Omental fat pad (tissue), 4 donors: ENCODE data around the gene CCN5. TPM values are rescaled to one million over a fixed set of nuclear protein-coding genes. Genes with fewer than 3 reads are reported as not detected.
A peak's percentile ranks its signal among the peaks of the same experiment; 100 is the strongest.

ENCODE experiments used
- ATAC-seq: fragments of 150-250 bp; one replicate; pipeline ENCODE4 v1.9.1; 2016; ENCODE audit warnings: mild to moderate bottlenecking, moderate library complexity; ENCODE audit not compliant: low FRiP score
- DNase-seq: peaks from one replicate; pipeline ENCODE4 v3.0.0-alpha.2; 2019; ENCODE audit warnings: low spot score
- total RNA-seq, 4 donors: library from RNA; depleted of rRNA; stranded (reverse); fragments of >200 nt; gene quantifications; one replicate each; pipeline ENCODE4 v1.1.0, GENCODE V29; 2016
- TF ChIP-seq, protein P1 (sequence below), 3 donors: fragments of 450-650 bp; IDR thresholded peaks; one replicate each; pipeline ENCODE4 v1.5.1; 2016 to 2017; ENCODE audit warnings: antibody characterized with exemption in 3 of 3, mild to moderate bottlenecking in 3 of 3, moderate library complexity in 2 of 3

The CCN5 gene
- total RNA-seq, 4 donors from 2014 or later: 25.9 to 81.7 (median 61.3) TPM

DNA sequence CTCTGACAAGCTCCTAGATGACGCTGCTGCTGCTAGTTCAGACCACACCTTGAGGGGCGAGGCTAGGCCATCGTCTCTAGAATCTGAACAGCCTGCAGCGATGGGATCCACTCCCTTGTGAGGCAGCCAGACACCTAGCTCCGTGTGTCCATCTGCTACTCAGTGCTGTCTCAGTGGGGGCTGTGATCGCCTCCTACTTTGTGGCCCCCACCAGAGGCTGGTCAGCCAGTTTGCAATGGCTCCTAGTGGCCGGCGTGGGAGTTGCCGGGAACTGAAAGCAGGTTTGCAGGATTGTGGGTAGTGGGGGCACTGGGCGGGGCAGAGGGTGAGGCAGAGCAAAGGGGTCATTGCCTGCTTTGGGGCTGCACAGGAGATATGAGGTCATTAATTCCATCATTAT lies 2.8 kb downstream of the CCN5 start:
- DNase-seq: no peak
- ATAC-seq: no peak
- TF ChIP-seq, protein P1, sequence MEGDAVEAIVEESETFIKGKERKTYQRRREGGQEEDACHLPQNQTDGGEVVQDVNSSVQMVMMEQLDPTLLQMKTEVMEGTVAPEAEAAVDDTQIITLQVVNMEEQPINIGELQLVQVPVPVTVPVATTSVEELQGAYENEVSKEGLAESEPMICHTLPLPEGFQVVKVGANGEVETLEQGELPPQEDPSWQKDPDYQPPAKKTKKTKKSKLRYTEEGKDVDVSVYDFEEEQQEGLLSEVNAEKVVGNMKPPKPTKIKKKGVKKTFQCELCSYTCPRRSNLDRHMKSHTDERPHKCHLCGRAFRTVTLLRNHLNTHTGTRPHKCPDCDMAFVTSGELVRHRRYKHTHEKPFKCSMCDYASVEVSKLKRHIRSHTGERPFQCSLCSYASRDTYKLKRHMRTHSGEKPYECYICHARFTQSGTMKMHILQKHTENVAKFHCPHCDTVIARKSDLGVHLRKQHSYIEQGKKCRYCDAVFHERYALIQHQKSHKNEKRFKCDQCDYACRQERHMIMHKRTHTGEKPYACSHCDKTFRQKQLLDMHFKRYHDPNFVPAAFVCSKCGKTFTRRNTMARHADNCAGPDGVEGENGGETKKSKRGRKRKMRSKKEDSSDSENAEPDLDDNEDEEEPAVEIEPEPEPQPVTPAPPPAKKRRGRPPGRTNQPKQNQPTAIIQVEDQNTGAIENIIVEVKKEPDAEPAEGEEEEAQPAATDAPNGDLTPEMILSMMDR (IDR thresholded peaks at IDR 0.05): no peak

DNA sequence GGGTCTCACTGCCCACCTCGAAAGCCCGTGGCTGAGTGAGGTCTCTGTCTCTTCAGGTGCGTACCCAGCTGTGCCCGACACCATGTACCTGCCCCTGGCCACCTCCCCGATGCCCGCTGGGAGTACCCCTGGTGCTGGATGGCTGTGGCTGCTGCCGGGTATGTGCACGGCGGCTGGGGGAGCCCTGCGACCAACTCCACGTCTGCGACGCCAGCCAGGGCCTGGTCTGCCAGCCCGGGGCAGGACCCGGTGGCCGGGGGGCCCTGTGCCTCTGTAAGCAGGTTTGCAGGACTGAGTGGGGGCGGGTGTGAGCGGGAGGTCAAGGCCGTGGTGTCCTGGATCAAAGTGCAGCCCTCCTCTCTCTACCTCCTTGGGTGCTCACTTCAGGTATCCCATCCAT lies 4.7 kb downstream of the CCN5 start:
- DNase-seq (no peak), ATAC-seq (no peak)
- TF ChIP-seq, protein P1 (IDR thresholded peaks at IDR 0.05): no peak

DNA sequence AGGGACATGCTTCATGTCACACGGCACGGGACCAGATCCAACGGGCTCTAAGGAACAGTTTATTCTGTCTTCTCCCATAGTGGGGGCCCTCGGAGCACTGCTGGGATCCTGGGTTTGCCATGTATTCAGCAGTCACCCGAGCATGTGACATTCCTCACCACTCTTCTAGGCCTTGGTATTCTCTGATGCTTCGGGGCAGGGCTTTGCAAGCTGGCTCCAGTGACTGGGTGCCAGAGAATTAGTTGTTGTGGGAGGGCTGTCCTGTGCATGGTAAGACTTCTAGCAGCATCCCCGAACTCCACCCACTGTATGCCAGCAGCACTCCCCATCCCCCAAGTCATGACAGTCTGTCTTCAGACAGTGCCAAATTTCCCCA lies 5.4 kb downstream of the CCN5 start:
- DNase-seq (no peak), ATAC-seq (no peak)
- TF ChIP-seq, protein P1 (IDR thresholded peaks at IDR 0.05): no peak

DNA sequence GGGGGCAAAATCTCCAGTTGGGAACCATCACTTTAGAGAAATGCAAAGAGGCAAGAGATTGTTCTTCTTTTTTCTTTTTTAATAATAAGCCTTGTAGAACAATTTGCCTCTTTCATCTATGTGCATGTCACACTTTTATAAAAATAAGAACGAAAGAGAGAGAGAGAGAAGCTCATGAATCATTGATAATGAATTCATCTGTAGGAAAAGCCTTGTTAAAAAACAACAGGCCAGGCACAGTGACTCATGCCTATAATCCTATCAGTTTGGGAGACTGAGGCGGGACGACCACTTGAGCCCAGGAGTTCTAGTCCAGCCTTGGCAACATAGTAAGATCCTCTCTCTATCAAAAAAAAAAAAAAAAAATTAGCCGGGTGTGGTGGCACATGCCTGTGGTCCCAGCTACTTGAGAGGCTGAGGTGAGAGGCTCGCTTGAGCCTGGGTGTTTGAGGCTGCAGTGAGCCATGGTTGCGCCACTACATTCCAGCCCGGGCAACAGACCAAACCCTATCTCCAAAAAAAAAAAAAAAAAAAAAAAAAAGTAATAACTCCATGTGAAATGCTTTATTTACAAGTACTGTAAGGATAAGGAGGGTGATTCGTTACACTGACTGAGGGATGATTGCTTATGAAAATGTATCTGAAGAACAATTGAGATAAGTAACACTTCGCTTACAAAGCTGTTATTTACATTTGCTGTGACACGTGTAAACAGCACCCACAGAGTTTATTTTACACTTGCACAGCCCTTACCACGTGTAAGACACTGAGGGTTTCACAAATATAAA lies 6.0 kb downstream of the CCN5 start:
- ATAC-seq (peak; percentile 55), DNase-seq (no peak)
- TF ChIP-seq, protein P1 (IDR thresholded peaks at IDR 0.05): no peak

DNA sequence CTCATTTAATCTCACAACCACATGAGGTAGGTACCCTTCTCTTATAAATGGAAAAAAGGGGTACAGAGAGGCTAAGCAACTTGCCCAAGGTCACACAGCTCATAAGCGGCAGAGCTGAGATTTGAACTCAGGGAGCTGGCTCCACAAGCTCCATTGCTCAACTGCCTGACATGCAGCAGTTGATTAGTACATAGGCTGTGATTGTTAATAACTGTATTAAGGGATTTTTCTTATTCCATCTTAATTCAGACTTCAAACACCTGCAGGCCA lies 6.6 kb downstream of the CCN5 start:
- TF ChIP-seq, protein P1 (IDR thresholded peaks at IDR 0.05): no peak
- ATAC-seq (no peak), DNase-seq (no peak)

DNA sequence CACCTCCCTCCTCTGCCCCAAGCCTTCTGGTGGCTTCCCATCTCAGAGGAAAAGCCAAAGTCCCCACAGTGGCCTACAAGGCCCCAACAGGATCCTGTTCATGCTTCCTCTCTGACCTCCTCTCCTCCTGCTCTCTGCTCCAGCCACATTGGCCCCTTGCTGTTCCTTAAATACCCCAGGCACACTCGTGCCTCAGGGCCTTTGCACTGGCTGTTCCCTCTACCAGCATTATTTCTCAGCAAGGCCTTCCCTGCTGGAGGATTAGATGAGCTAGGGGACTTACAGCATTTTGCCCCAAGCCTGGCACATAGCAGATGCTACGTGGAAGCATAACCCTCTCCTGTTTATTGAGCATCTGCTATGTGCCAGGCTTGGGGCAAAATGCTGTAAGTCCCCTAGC lies 7.8 kb downstream of the CCN5 start:
- ATAC-seq (no peak), DNase-seq (no peak)
- TF ChIP-seq, protein P1 (IDR thresholded peaks at IDR 0.05): no peak

DNA sequence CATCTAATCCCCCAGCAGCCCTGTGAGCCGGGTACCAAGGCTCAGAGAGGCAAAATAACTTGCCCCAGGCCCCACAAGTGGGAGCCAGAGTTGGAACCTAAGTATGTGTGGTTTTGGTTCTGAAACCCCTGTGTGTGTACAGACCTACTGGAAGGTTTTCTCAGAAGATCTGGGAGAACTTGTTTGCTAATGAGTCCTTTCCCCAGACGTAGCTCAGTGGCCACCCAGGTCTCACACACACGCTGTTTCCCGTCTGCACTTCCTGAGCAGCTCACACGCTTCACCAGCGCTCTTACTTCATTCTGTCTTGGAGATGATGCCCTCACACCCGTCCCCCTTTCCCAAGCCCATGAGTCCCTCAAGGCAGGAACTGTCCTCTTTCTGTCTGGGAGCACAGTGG lies 8.2 kb downstream of the CCN5 start:
- ATAC-seq (no peak), DNase-seq (no peak)
- TF ChIP-seq, protein P1 (IDR thresholded peaks at IDR 0.05): no peak
